Heart right ventricle (tissue), 16 donors: ENCODE measurements around the gene USP28. TPM values are rescaled to one million over a fixed set of nuclear protein-coding genes. Genes with fewer than 3 reads are reported as not detected.

Experiments
- ATAC-seq, 8 donors: fragments of 200-7000 bp; cut with Tn5 transposase; one replicate each; pipeline ENCODE4 v1.9.1; 2020; ENCODE audit warnings: mild to moderate bottlenecking in 8 of 8, moderate library complexity in 8 of 8, moderate number of reproducible peaks in 1 of 8
- DNase-seq, 2 donors: peaks; one replicate each; pipeline ENCODE4 v3.0.0-alpha.2; 2020
- H3K27ac ChIP-seq, 10 donors: fragments of 200-600 bp; sonication (generic) in 2 of 10; one replicate each; pipeline versions ENCODE4 v1.5.0 to v1.8.0; 2020 to 2022; ENCODE audit warnings: mild to moderate bottlenecking in 3 of 10
- H3K27me3 ChIP-seq, 7 donors: fragments of 200-600 bp; one replicate each; pipeline ENCODE4 v1.8.0; 2021 to 2022; ENCODE audit warnings: mild to moderate bottlenecking in 2 of 7
- H3K36me3 ChIP-seq, 9 donors: fragments of 200-600 bp; sonication (generic) in 1 of 9; one replicate each; pipeline versions ENCODE4 v1.5.0 to v1.8.0; 2020 to 2022; ENCODE audit warnings: mild to moderate bottlenecking in 2 of 9
- H3K4me1 ChIP-seq, 9 donors: fragments of 200-600 bp; sonication (generic) in 1 of 9; one replicate each; pipeline versions ENCODE4 v1.5.0 to v1.8.0; 2020 to 2022; ENCODE audit warnings: mild to moderate bottlenecking in 4 of 9
- H3K4me3 ChIP-seq, 10 donors: fragments of 200-600 bp; sonication (generic) in 2 of 10; one replicate each; pipeline versions ENCODE4 v1.5.0 to v1.8.0; 2020 to 2022; ENCODE audit warnings: mild to moderate bottlenecking in 7 of 10, moderate library complexity in 2 of 10
- H3K9me3 ChIP-seq, 11 donors: fragments of 200-600 bp in 10 of 11; sonication (generic) in 2 of 11; one replicate each; pipeline versions ENCODE4 v1.5.0 to v1.8.0; 2013 to 2022; ENCODE audit warnings: mild to moderate bottlenecking in 2 of 11, control low read depth in 1 of 11, moderate library complexity in 1 of 11
- CTCF ChIP-seq, 9 donors: fragments of 200-600 bp; sonication (generic) in 2 of 9; IDR thresholded peaks; one replicate each; pipeline versions ENCODE4 v1.5.0 to v1.8.0; 2021 to 2022; ENCODE audit warnings: antibody characterized with exemption in 9 of 9, mild to moderate bottlenecking in 5 of 9, moderate library complexity in 1 of 9
- WGBS, 2 donors: extraction: QIAGEN DNeasy Blood & Tissue Kit; methylation state at CpG; one replicate each; pipeline ENCODE4 v1.1.7; 2013; ENCODE audit warnings: inconsistent platforms in 1 of 2; 5-methylcytosine and 5-hydroxymethylcytosine counted together
- intact Hi-C, 10 donors: fragments of 100-400 bp; cut with DNase I; formaldehyde crosslinking; loops; one replicate each; pipeline versions ENCODE4 v1.11.1 to v1.14.2; 2022
- polyA plus RNA-seq, 2 donors: library from polyadenylated mRNA; stranded (reverse); fragments of 200-250 nt; gene quantifications; one replicate each; pipeline ENCODE4 v1.2.3, GENCODE V29; 2013
- total RNA-seq, 10 donors: library from RNA; stranded (reverse); fragmentation: NEBNext Ultra II Directional in 3 of 10; extraction: Animal tissue kit (Norgen Biotek cat#: 25700) in 3 of 10; gene quantifications; one replicate each; pipeline versions ENCODE4 v1.2.1 to v1.2.4, GENCODE V29; 2021 to 2023
- donor health status: Arrhythmogenic right ventricular cardiomyopathy.
- donor health status: ischemic (EF 13 %, LVEDD 7.1; RV severe dilation, severe dysfunction).
- donor health status: healthy with polysubstance abuse.
- donor health status: DM: no; HTN: yes; CAD: no.
- donor health status: DM: no; HTN: no; CAD: no.
- donor health status: ischemic (EF 25% LVEDD 6.9; RV normal size, moderate dysfunction).
- donor health status: ischemic (EF 25% LVEDD 5.7; RV mildly dilated, moderate dysfunction).
- donor health status: healthy.
- donor health status: DM: yes; HTN: yes; CAD: no.
- donor health status: Ischemic cardiomyopathy.
- donor health status: ischemic (EF 35%, LVEDD 5.7; RV mildly dilated, moderate dysfunction).
- donor health status: nonischemic (EF 11% LVEDD 7.7; RV severe dilation, severe dysfunction).
- donor health status: DM: yes; HTN: yes; CAD: no.
- donor health status: PGD.
- donor health status: ischemic (EF 29% LVEDD 5.4; RV normal size, mild dysfunction).
- donor health status: nonischemic (EF 23%, LVEDD 6.1; RV moderate dilation, normal function).

The USP28 gene
- total and polyA plus RNA-seq, 12 donors, result 29.2 to 174 (median 132) TPM

- DNase-seq (no peak), ATAC-seq (no peak)
- Histone ChIP-seq H3K9me3 (no peaks in the 10 kb centered on the region), H3K4me1 (peaks cover 0 to 37% (median 7%) of the 10 kb centered on the region in 9 donors), H3K27ac (peak overlapping the region in 5 of 10 donors; percentile 1 to 65 (median 11)), H3K27me3 (no peaks in the 10 kb centered on the region), H3K4me3 (no peak overlapping the region), H3K36me3 (peaks cover 0 to 25% (median 0%) of the 10 kb centered on the region in 9 donors)
- no peak for TF ChIP-seq CTCF (IDR thresholded peaks at IDR 0.05)
- intact Hi-C loops, result no loop called here
- 93 to 94% methylated on average over 8 of the region's 8 CpGs for WGBS, 2 donors
Observed at GRCh38 chr11:113865873-113866272, 9.5 kb downstream of the USP28 start.

GRCh38 chr11:113864410-113864809 lies 11.0 kb downstream of the USP28 start:
- H3K9me3 ChIP-seq, result no peaks in the 10 kb centered on the region
- no peaks in the 10 kb centered on the region for H3K27me3 ChIP-seq
- H3K27ac ChIP-seq, result peak overlapping the region in 2 of 10 donors; percentile 11 to 65
- no peak for ATAC-seq
- H3K4me1 ChIP-seq, result peaks cover 0 to 40% (median 10%) of the 10 kb centered on the region in 9 donors
- no peak for TF ChIP-seq CTCF (IDR thresholded peaks at IDR 0.05)
- WGBS, 2 donors, result 97 to 98% methylated on average over 3 of the region's 3 CpGs
- H3K36me3 ChIP-seq, result peaks cover 0 to 20% (median 0%) of the 10 kb centered on the region in 9 donors
- no peak for DNase-seq
- intact Hi-C loops, result no loop called here
- no peak overlapping the region for H3K4me3 ChIP-seq

DNA sequence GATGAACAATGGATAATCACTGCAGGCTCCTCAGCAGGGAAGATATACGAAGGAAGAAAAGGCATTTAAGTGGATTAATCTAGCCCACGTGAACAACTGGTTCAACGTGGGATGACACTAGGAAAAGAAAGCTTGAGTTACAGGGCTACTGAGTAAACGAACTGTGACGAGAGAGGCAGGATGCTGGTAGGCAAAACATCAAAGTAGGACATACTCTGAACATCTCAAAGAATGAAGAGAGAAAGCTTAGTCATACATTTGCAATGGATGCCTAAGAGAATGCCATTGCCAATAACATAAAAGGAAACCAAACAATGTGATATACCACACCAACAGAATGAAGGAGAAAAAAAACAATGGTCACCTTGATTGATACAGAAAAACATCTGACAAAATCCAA lies 12.9 kb downstream of the USP28 start:
- 50 to 59% methylated on average over 5 of the region's 5 CpGs for WGBS, 2 donors
- H3K36me3 ChIP-seq, result peaks cover 0 to 10% (median 0%) of the 10 kb centered on the region in 9 donors
- no peaks in the 10 kb centered on the region for H3K27me3 ChIP-seq
- peaks cover 0 to 53% (median 20%) of the 10 kb centered on the region in 9 donors for H3K4me1 ChIP-seq
- no peak for TF ChIP-seq CTCF (IDR thresholded peaks at IDR 0.05)
- H3K27ac ChIP-seq, result no peak overlapping the region
- DNase-seq (no peak), ATAC-seq (no peak)
- H3K4me3 ChIP-seq, result no peak overlapping the region
- no peaks in the 10 kb centered on the region for H3K9me3 ChIP-seq
- intact Hi-C loops, result no loop called here

GRCh38 chr11:113859665-113860064 lies 15.7 kb downstream of the USP28 start:
- H3K36me3 ChIP-seq, result no peaks in the 10 kb centered on the region
- intact Hi-C loops, result no loop called here
- H3K4me1 ChIP-seq, result peaks cover 0 to 76% (median 19%) of the 10 kb centered on the region in 9 donors
- H3K4me3 ChIP-seq, result no peak overlapping the region
- no peaks in the 10 kb centered on the region for H3K27me3 ChIP-seq
- no peaks in the 10 kb centered on the region for H3K9me3 ChIP-seq
- peak overlapping the region in 4 of 10 donors; percentile 7 to 30 (median 18) for H3K27ac ChIP-seq
- no peak for DNase-seq
- TF ChIP-seq CTCF (IDR thresholded peaks at IDR 0.05), result no peak
- no peak for ATAC-seq
